HG03175 (cell line): ENCODE results near the gene NUP62.
A peak's percentile ranks its signal among the peaks of the same experiment; 100 is the strongest.

Experiments used
- ATAC-seq: cut with Tn5 transposase; IDR thresholded peaks from one replicate; pipeline ENCODE4 v1.9.1; 2021; ENCODE audit warnings: mild to moderate bottlenecking, moderate library complexity; ENCODE audit not compliant: unreplicated experiment

The NUP62 gene

DNA sequence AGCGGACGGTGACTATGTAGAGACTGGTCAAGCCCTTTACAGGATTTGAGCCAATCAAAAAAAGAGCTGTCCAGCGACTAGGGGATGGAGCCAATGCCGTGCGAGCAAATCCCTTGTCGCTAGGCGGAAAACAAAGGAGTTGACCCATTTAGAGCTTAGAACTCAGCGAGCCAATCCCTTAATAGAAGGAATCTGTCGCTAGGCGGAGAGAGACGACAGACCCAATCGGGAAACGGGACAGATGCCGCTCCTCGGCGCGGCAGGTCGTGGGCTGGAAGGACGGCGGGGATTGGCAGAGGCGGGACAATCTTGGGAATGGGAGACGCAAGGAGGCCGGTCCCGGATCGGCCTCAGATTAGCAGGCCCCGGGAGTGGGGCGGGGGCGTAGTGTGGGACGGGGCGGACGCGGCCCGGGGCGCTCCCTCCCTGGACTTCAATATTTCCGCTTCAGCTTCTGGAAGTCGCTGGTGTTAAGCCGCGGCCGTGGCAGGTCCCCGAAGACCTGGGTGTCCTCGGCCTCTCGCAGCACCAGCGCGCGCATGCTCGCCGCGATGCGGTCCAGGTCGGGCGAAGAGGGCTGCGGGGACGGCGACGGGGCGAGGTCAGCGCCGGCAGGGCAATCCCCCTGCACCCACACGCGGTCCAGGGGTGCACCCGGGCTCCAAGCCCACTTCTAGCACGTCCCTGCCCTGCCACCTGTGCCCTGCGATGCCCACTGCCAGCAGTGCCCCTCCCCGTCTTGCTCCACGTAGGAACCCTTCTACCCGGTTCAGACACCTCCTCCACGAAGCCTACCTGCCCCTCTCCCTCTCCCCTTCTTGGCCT, 59.6 kb downstream of the NUP62 start:
- ATAC-seq = peak; percentile 77

DNA sequence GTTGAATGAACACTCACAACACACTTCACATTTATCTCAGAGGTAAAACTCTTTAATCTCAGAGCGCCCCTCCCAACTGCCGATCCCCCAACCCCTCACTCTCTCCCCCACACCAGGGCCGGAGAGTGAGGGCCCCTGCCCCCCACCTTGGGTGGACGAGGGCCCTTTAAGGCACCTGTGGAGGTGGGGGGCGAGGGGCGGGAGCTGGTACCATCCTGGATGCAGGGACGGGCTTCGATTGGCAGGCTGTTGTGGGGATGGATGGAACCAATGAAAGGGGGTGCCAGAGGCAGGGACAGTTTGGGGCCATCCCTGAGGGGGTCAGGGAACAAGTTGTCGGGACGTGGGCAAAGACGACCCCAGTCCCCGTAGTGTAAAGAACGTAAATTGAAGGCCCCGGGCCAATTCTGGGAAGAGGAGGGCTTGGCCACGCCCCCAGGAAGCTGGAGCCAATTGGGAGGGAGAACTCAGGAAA, 60.3 kb downstream of the NUP62 start:
- peak; percentile 2 for ATAC-seq

DNA sequence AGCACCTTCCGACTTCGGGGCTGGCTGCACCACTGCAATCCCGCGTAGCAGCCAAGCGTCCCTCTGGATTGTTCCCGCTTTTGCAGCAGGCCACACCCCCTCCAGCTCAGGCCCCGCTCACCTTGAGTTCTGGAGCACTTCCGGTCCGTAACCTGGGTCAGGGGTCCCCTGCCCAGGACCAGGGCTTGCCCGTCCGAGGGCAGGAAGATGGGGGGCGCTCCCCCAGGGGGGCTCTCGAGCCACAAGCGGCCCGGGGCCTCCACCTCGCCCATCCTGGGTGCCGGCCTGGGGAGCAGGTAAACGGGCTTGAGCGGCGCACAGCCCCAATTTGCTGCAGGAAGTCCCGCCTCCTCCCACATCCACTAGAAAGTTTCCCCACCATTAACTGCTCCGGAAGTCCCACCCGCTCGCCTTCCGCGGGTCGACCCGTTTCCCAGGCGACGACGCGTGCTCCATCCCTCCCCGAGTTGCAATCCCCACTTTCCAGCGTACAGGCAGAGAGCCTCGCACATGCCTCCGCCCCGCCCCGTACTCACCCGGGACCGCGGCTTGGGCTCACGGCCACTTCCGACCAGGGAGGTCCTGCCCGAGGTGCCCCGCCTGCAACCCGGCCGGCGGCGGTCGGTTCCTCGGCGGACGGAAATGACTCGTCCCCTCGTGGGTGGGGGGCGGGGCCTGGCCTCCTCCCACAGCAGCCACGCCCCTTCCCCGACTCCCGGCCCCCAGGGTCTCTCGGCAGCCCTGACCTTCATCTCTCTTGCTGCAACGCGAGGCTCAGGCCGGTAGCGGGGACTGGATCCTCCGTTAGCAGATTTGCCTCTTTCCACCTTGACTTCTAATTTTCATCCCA, 62.1 kb downstream of the NUP62 start, which contains the start of gene PNKP:
Gene PNKP, minus strand, starts transcription at position 644 of the 850 bp plus-strand sequence. Its CDS starts 372 bp downstream, at position 272.
- ATAC-seq = peak; percentile 41

DNA sequence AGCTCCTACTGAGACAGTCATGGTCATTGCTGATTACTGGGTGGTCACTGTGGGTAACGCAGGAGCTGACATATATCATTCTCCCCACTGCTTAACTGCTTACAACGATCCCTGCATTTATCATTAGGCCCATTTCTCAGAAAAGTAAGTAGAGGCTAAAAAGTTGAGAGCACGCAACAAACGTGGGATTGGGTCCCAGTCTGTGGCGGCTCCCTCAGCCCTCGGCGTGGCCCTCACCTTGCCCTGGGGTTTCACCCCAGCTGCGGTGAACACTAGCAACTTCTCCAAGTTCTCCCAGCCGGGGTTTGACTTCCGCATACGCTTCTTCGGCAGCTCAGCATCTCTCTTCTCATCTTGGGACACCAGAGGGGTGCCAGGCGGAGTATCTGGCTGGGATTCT, 64.4 kb downstream of the NUP62 start:
- ATAC-seq = no peak

DNA sequence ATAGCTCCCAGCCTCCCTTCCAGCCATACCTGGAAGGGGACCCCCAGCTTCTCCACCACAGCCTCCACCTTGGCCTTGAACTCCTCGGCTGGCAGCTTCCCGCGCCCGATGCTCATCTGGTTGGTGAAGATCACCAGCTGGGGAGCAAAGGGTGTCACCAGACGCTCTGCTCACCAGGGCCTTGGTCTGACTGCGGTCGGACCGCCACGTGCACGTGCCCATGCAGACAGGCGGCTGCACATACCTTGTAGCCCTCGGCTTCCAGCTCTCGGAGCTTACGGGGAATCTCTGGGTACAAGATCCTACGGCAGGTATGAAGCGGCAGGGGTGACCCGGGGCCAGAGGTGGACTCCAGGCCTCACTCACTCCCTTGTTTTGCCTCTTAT, 65.4 kb downstream of the NUP62 start:
- ATAC-seq = no peak

DNA sequence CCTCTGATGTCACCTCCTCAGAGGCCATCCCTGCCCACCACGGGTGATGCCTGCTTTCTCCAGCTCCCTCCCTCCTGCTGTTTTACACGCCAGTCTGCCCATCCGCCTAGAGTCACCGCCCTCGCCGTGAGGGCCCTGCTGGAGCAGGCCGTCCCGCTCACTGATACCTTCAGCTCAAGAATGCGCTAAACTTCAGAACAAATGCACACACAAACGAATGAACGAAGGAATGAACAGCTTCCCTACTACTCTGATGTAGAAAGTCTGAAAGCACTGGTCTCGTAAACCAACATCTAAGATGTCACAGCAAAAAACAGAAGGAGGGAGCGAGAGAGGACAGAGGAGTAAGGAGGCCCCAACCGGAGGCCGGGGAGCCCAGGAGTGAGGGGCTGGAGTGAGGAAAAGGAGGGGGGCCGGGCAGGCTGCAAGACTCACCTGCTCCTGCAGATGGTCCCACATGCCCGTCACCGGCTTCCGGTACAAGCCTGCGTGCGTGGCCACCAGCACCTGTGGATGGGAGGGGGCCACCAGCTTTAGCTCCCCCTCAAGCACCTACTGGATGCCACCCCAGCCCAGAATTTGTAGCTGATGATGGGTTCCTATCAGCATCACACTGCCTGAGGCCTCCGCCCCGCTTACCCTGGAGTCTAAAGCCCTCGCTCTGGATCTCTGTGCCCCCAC, 65.9 kb downstream of the NUP62 start:
- ATAC-seq = no peak

DNA sequence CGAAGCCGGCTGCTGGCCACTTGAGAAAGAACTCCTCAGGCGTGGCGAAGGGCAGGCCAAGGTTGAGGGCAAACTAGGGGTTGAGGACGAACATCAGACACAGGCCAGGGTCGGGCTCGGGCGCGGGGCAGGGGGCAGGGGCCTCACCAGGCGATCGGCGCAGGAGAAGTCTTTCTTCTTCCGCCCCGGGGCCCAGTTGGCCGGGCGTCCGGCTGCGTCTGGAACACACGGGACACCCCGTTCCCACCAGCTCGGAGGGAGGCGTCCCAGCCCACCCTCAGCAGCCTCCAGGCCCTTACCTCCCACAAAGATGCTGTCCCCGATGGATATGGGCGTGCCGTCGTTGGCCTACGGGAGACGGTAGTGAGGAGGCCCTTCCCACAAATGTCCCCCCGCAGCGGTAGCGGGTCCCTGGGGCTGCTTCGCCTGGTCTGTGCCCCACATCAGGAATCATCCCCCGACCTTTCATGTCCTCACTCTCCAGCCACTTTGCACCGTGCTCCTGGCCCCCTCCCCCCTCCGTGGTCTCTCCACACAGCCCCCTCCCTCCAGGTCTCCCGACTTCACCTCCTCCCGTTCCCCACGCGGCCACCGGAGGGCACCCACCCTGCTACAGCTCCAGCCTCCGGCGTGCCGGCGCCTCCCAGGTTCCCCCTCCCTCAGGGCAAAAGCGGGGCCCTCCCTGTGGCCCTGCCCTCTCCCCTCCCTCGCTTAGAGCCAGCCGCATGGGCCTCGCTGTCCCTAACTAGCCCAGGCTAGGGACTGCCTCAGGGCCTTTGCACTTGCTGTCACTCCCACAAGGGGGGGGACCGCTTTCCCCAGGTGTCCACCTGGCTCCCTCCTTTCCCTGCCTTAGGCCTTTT, 66.7 kb downstream of the NUP62 start:
- no peak for ATAC-seq

DNA sequence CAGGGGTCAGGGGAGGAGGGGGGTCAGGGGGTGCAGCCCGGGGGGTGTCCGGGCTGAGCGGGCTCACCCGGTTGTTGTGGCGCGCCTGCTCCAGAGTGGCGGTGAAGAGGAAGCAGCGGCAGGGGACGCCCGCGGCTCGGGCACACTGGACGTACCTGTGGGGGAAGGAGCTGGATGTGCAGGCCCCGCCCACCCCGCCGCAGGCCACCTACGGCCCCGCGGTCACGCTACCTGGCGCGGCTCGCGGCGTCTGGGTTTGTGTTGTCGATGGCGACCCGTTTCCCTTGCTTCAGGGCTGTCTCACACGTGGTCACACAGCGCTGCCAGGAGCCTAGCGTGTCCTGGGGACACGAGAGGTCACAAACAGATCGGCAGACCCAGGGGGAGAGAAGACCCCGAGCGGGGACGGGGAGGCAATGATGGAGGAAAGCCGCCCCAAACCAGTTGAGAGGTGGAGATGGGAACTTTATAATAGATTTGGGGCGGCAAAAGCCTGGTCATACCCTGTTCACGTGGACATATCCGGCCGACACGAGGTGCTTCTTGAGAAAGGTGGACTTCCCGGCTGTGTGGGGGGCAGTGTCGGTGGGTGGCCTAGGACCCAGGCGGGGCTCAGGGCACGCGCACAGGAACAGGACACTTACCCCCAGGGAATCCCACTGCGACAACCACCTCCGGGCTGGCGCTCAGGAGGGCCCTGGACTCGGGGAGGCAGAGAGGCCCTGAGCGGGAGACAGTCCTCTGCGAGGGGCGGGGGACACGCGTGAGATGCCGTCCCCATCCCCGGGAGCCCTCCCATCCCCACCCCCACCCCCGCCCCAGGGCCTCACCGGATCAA, 67.5 kb downstream of the NUP62 start:
- no peak for ATAC-seq

DNA sequence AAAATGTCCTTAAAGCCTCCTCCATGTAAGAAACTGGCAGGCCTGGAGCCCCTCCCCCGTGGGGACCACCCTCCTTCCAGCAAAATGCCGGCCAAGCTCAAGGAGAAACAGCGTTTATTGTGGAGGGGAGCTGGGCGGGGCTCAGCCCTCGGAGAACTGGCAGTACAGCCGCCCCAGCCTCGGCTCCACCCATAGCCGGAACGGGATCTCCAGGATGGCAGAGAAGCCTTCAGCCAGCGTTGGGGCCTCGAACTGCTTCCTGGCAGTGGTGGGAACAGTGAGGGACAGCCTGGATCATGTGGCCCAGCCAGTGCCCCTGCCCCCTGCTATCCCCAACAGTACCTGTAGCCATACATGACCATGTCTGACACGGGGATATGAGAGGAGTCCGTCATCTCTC, 68.2 kb downstream of the NUP62 start:
- ATAC-seq = no peak

DNA sequence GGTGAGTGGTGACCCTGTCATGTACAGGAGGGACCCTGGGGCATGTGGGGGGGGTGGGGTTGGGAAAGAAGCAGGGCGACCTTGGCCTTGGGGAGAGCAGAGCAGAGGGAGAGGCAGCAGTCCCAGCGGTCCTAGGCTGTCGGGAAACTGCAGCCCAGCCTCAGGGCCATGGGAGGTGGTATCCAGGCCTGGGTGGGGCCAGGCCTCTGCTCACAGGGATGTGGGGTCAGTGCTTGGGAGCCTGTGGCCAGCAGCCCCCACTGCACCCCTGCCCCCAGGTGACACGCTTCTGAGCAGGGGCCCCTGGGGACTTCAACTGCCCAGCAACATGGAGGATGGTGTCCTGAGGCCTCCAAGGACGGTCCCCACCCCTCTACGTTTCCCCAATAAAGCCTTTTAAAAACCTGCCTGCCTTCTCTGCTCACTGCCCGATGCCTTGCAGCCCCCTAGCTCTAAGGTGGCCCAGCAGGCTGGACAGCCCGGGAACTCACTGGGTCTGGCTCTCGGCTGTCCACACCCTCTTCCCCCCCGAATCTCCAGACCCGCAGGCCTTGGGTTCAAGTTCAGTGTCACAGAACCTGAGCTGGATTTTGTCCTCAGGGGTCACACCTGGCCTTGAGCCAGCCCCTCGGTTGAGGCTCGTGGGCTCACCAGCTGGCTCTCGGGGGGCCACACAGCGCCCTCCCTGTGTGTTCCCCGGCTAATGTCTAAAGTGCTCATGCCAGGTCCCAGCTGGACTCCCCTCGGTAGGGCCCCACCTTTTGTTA, 68.8 kb downstream of the NUP62 start:
- no peak for ATAC-seq

DNA sequence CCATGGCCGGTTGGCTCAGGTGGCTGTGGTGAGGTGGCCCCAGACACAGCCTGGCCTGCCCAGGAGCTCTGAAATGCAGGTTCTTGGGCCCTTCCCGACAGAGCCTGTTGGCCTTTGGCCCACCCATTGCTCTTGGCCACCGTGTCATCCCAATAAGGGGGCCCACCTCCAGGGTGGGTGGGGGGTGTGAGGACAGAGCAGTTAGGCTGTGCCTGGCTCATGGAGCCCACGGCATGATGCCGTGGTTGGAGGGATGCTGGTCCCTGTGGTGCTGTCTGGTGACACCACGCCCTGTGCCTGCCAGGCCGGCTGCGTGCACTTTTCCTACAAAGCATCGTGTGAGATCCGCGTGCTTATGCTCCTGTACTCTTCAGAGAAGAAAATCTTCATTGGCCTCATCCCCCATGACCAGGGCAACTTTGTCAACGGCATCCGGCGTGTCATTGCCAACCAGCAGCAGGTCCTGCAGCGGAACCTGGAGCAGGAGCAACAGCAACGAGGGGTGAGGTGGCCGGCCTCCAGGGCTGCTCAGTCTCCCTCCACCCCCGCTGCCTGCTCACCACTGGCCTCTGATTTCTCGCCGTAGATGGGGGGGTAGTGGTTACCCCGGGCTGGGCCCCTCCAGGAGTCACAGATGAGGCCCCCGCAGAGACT, 69.5 kb downstream of the NUP62 start:
- ATAC-seq = no peak

DNA sequence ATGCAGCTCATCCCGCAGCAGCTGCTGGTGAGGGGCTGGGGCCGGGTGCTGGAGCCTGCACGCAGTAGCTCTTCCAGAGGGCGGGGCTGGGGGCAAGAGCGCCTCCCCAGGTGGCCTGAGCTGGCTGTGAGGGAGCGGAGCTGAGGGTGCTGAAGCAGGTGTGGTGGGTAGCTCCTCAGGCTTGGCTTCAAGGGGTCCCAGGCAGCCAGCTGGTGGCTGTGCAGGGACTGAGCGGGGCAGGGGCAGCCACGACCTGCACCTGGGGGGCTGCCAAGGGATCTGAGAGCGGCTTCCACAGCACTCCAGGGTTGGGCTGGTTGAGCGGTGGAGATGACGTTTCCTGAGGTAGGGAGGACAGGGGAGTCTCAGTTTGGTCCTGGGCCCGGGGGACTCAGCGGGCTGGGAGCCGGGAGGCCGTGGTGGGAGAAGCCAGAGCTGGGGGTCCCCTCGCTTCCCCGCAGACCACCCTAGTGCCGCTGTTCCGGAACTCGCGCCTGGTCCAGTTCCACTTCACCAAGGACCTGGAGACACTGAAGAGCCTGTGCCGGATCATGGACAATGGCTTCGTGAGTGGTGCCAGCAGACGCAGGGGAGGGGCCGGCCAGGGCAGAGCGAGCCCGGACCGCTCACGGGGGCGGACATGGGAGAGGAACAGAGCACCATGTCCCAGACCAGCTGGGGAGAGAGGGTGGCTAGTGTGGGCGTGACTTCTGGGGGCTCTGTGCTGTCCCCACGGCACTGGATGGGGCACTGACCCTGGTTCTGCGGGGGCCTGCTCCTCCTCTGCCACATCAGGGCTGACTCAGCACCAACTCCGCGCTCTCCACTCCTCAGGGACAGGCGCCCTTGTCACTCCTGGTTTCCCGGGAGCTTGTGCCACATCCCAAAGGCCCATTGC, 71.0 kb downstream of the NUP62 start:
- no peak for ATAC-seq

DNA sequence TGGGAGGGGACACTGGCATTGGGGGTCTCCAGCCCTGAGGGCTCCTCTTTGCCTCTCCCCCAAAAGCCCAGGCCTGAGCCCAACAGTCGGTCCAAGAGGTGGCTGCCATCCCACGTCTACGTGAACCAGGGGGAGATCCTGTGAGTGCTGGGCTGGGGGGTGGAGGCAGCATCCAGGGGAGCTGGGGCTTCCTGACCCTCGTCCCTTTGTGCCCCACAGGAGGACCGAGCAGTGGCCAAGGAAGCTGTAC, 71.5 kb downstream of the NUP62 start:
- ATAC-seq = no peak

DNA sequence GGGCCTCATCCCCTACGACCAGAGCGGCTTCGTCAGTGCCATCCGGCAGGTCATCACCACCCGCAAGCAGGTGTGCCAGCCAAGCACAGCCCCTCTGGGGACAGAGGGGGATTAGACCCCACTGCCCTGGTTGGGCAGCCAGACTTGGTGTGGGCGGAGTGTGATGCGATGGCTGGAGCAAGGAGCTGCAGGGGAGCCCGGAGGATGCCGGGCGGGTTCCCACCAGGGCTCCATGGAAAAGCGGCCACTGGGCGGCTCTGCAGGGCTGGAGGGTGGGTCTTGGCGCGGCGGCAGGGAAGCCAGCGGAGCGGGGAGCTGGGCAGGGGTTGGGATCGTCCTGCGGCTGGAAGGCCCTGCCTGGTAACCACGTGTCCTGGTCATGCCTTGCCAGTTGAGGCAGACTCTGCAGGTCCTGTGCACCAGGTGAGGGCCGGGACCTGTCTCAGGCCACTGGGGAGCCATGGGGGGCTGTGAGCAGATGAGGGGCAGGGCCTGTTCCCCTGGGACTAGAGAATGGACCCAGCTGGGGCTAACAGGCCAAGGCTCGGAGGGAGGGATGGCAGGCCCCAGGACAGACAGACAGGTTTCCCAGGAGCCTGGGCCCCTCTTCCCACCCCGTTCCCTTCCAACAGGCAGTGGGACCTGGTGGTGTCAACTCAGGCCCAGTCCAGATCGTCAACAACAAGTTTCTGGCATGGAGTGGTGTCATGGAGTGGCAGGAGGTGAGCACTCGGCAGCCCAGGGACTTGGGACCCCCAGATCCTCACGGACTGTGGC, 72.1 kb downstream of the NUP62 start:
- ATAC-seq = no peak
